Neural progenitor cell (in vitro differentiated cells): ENCODE data around the gene PCSK6.

Experiments used
- CTCF ChIP-seq: fragments of 200-600 bp; sonication (generic); IDR thresholded peaks from 2 replicates; pipeline ENCODE4 v1.5.1; 2017; ENCODE audit warnings: antibody characterized with exemption, mild to moderate bottlenecking
- EZH2 ChIP-seq: fragments of 200-600 bp; sonication (generic); IDR thresholded peaks from 2 replicates; pipeline ENCODE4 v1.6.1; 2017; ENCODE audit warnings: antibody characterized with exemption, mild to moderate bottlenecking, moderate library complexity

- TF ChIP-seq CTCF (no peak), EZH2 (no peak)
These were observed 101.5 kb downstream of the PCSK6 start for GRCh38 chr15:101388046-101388445.
